Testis (tissue), 2 donors: ENCODE results near the gene CELF2.

Source experiments
- POLR2A ChIP-seq: fragments of 450-650 bp; IDR thresholded peaks from one replicate; pipeline ENCODE4 v1.6.1; 2017; ENCODE audit warnings: antibody characterized with exemption, mild to moderate bottlenecking, moderate library complexity
- TF ChIP-seq, protein P1 (sequence below), 3 experiments: fragments of 450-650 bp in 2 of 3; fragments of 200-600 bp in 1 of 3; sonication (generic) in 1 of 3; IDR thresholded peaks; one replicate each; pipeline ENCODE4 v1.5.1; 2016 to 2019; ENCODE audit warnings: antibody characterized with exemption in 3 of 3, mild to moderate bottlenecking in 2 of 3, moderate library complexity in 1 of 3

DNA sequence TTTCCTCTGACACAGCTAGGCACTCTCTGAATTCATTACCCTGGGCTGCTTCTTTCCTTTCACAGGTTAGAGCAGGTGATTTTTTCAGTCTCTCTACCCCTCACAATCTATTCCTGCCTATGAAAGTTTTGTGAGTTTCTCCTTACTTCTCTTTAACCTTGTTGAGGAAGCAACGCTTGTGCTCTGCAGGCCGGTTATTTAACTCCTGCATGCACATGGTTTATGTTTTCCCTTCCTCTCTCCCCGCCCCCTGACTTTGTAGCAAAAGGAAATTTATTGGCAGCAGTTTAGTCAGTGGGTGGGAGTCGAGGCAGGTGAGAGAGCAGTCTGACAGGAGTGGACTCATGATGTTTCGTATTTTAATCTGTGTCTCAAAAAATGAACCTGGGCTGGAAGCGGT lies 91.9 kb downstream of the CELF2 start:
- TF ChIP-seq, protein P1, sequence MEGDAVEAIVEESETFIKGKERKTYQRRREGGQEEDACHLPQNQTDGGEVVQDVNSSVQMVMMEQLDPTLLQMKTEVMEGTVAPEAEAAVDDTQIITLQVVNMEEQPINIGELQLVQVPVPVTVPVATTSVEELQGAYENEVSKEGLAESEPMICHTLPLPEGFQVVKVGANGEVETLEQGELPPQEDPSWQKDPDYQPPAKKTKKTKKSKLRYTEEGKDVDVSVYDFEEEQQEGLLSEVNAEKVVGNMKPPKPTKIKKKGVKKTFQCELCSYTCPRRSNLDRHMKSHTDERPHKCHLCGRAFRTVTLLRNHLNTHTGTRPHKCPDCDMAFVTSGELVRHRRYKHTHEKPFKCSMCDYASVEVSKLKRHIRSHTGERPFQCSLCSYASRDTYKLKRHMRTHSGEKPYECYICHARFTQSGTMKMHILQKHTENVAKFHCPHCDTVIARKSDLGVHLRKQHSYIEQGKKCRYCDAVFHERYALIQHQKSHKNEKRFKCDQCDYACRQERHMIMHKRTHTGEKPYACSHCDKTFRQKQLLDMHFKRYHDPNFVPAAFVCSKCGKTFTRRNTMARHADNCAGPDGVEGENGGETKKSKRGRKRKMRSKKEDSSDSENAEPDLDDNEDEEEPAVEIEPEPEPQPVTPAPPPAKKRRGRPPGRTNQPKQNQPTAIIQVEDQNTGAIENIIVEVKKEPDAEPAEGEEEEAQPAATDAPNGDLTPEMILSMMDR (IDR thresholded peaks at IDR 0.05) = no peak
- TF ChIP-seq POLR2A = no peak
